Measurements from ENCODE around the gene NR6A1.

- TF ChIP-seq CTCF (IDR thresholded peaks at IDR 0.05) (no peak), POLR2A (IDR thresholded peaks at IDR 0.05) (no peak), EP300 (IDR thresholded peaks at IDR 0.05) (no peak)
Measured at GRCh38 chr9:124699575-124699974, 71.5 kb downstream of the NR6A1 start.
